HG03575 (cell line): ENCODE measurements around the gene CNOT6L.

ENCODE experiments used
- ATAC-seq: cut with Tn5 transposase; IDR thresholded peaks from one replicate; pipeline ENCODE4 v1.9.1; 2021; ENCODE audit not compliant: unreplicated experiment, insufficient number of reproducible peaks, low FRiP score; ENCODE audit errors: extremely low read depth

The CNOT6L gene

GRCh38 chr4:77818602-77819403, at the start of gene CNOT6L:
TSS of gene CNOT6L (minus strand) at chr4:77819368. CDS start at chr4:77819308, 60 bp downstream.
- ATAC-seq = no peak

- ATAC-seq = no peak
These were observed 46.1 kb upstream of the CNOT6L start for GRCh38 chr4:77865259-77865658.

GRCh38 chr4:77863341-77863740, 44.2 kb upstream of the CNOT6L start:
- peak; percentile 10 for ATAC-seq

GRCh38 chr4:77862478-77863216, 43.5 kb upstream of the CNOT6L start, which contains the start of gene MRPL1:
TSS of gene MRPL1 (plus strand) at chr4:77862830. CDS start at chr4:77862849, 19 bp downstream.
- peak; percentile 60 for ATAC-seq

GRCh38 chr4:77861495-77861894, 42.3 kb upstream of the CNOT6L start:
- ATAC-seq = no peak

- ATAC-seq = no peak
These were observed 40.1 kb upstream of the CNOT6L start for GRCh38 chr4:77859256-77859655.

- ATAC-seq = no peak
These were observed 37.0 kb upstream of the CNOT6L start for GRCh38 chr4:77856152-77856551.

- no peak for ATAC-seq
These were observed 35.4 kb upstream of the CNOT6L start for GRCh38 chr4:77854431-77855111.

GRCh38 chr4:77852892-77853495, 33.8 kb upstream of the CNOT6L start:
- ATAC-seq = peak; percentile 73

GRCh38 chr4:77849278-77849965, 30.3 kb upstream of the CNOT6L start:
- no peak for ATAC-seq

GRCh38 chr4:77848508-77848907, 29.3 kb upstream of the CNOT6L start:
- ATAC-seq = no peak

- ATAC-seq = no peak
These were observed 26.8 kb upstream of the CNOT6L start for GRCh38 chr4:77845929-77846328.

- ATAC-seq = no peak
These were observed 26.2 kb upstream of the CNOT6L start for GRCh38 chr4:77845400-77845799.

GRCh38 chr4:77844363-77844762, 25.2 kb upstream of the CNOT6L start:
- no peak for ATAC-seq

- no peak for ATAC-seq
These were observed 24.5 kb upstream of the CNOT6L start for GRCh38 chr4:77843628-77844027.

- no peak for ATAC-seq
These were observed 15.2 kb upstream of the CNOT6L start for GRCh38 chr4:77834403-77834802.

- no peak for ATAC-seq
These were observed 14.1 kb upstream of the CNOT6L start for GRCh38 chr4:77833126-77833724.

GRCh38 chr4:77827343-77827742, 8.2 kb upstream of the CNOT6L start:
- ATAC-seq = no peak
